DMS 273 (cell line): ENCODE data around the gene MIS18A.

Experiments
- DNase-seq: peaks from one replicate; lab custom pipeline; 2025; ENCODE audit not compliant: unreplicated experiment; lab: John Stamatoyannopoulos, UW

Gene MIS18A

DNA sequence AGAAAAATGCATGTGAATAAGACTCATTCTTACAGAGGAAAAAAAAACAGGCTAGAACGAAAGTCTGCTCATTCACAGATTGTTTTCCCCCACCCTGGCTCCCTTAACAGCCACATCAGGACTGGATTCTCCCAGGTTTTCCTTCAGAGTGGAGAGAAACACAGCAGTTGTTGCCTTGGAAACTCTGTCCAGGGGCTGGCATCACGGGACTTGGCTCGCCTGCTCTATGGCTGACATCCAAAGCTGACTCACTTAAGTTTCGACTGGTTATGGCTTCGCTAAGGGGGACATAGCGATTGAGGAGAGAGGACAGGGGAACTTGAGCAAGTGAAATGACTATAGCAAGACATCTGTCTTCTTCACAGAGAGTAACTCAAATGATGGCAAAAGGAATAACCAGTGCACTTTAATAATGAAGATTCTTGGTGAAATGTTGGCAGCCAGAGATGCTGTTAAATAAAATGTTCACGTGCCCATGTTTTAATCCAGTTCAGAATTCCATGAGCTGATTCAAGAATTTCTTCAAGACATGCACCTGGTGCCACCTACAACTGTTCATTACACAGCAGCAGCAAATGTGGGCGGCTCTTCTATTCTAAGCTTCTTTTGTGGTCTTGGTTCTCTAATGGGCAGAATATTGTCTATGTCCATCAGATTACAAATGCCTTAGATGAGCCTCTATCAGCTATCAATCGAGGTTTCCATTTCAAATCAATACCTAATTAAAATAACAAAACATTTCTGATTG, 21.8 kb downstream of the MIS18A start:
- peak; percentile 97 for DNase-seq

DNA sequence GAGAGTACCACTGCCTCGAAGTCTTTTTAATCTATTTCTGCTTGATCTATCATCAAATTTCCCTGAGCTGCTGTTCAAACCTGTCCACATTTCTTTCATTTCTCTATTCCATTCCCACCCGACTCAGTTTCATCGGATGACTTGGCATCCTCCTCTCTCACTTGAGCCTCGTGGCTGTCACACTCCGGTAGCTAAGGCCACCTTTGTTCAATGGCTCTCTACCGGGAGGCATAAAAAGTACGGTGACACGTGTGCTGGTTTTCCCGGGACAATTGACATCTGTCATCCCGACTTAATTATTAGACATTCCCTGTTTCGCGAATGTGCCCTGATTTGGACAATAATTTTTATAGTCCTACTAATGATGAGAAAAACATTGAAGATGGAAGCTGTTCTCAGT, 22.6 kb downstream of the MIS18A start:
- no peak for DNase-seq

- DNase-seq: no peak
These were observed 25.6 kb downstream of the MIS18A start for GRCh38 chr21:32253215-32253641.

GRCh38 chr21:32252136-32252535, 26.7 kb downstream of the MIS18A start:
- no peak for DNase-seq

- no peak for DNase-seq
These were observed 29.2 kb downstream of the MIS18A start for GRCh38 chr21:32249511-32250280.

DNA sequence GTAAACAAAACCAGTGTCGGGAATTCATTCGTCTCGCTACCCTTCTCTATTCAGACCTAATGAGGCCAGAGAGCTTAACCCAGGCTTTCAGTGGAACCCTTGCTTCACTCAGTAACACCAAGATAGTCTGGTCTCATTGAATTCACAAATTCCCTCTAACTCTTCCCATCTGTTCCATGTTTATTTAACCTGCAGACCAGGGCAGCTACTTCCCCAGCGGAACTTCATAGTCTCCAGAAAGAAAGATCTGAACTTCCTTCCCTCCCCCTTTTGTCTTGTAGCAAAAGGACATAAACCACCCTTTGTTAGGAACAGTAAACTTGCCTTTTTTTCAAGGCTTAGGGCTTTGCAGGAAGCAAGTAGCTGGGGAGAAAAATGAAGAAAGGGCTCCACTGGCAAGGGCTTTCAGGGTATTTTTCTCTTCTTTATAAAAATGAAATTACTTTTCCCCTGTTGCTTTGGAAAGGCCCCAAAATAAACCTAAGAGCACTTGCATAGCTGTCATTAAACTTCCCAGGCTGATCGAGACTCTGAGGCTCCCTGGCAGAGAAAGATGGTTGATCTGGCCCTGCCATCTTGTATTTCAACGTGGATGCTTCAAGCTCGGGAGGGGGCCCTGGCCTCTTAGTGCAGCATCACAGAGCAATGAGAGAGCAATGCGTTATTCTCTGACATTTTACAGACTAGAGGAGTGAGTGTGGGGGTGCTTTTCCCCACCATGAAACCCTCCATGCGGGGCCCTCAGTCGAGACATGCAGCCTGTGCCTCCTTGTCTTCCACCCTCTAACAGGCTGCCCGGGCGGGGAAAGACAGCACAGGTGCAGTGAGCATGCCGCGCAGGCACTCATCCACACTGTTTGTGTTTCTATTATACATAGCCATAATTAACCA, 30.0 kb downstream of the MIS18A start:
- DNase-seq: peak; percentile 75

- no peak for DNase-seq
These were observed 32.2 kb downstream of the MIS18A start for GRCh38 chr21:32246571-32247140.

- no peak for DNase-seq
These were observed 32.9 kb downstream of the MIS18A start for GRCh38 chr21:32245971-32246370.

DNA sequence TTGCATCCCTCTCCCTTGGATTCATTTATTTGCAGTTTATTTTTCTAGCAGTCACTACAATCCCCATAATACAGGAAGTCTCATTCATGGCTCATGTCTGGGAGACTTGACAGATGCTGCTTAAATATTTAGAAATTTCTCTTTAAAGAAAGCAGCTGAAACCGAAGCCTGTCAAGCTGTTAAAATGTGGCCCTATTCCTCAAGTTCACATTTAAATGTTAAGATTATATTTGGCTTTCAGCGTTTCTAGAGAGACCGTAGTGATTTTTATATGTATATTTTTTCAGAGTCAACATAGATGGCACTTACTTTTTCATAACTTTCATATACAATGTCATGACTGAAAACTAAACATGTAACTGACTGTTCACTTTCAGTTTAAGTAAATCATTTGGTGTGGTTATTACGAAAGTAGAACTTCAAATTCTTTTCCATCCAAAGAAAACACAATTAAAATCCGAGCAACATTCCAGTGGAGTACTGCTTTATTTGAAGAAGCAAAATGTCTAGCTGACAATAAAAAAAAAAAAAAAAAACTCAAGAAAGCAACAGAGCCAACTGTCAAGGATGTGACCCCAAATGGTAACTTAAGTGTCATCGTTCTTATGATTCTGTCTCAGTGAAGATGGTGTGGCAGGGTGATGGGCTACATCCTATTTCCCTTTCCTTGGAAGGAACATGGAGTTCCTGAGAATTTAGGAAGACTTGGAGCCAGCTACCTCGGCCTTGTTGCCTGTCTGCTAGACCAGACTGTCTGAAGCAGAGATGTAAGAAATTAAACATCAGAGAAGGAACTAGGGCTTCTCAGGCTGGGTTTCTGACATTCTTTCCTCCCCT, 37.8 kb downstream of the MIS18A start:
- no peak for DNase-seq

DNA sequence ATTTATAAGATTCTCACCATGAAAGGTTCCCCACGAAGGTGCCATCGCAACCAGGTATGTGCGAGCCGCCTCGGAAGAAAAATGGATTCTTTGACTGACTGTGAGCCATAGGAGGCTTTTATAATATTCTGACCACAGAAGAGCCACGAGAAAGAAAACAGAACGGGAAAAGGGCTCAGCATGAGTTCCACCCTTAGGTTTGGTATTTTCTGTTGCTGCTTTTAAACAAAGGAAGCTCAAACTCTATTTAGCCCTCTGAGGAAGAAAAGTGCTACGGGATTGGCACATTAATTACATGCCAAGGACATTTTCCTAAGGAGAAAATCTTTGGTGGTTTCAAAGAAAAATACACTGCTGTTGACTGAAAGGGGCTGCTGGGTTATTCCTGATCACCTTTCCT, 39.3 kb downstream of the MIS18A start:
- DNase-seq: no peak

DNA sequence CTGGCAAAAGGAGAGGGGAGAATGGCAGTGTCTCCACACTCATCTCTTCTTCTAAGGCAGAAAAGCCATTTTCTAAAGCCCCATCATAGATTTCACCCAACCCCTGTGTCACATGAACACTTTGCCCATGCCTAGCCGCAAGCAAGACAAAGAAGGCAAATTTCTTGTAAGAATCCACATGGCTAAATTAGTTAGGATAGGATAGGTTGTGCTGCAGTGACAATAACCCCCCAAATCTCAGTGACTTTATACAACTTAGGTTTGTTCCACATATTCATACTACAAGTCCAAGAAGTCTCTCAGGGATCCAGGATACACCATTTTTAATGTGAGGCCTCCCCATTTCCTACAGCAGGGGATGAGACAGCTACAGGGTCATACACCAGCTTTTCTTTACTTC, 40.8 kb downstream of the MIS18A start:
- no peak for DNase-seq

DNA sequence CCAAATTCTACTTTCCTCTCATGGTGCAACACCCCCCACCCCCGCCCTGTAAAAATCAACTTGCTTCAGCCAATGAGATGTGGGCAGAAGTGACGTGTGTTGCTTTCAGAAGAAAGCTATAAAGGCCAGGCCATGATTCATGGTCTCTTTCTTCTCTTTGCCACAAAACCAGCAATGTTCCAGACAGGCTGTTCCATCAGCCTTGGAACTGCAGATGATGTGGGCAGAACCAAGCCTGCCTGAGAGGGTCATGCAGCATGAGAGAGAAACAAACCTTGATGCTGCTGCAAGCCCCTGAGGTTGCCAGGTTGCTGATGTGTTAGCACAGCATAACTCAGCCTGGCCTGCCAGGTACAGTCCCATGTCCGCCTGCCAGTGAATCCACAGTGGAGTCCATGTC, 41.8 kb downstream of the MIS18A start:
- DNase-seq: no peak

DNA sequence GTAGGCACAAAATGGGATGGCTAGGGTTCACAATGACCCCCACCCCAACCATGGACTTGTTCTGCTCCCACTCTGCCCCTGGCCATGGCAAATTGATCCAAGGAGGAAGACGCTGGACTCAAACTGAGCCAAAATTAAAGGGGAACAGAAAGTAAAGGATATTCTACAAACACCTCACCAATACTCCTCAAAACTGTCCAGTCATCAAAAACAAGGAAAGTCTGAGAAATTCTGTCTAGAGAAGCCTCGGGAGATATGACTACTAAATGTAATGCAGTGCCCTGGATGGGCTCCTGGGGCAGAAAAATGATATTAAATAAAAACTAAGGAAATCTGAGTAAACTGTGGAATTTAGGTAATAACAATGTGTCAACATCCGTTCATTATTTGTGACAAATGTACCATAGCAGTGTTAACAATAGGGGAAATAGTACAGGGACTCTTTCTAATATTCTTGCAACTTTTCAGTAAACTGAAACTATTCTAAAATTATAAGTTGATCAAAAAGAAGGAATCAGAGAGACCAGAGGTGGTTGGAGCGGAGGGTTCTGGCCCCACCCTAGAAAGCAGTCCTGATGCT, 45.0 kb downstream of the MIS18A start:
- no peak for DNase-seq

GRCh38 chr21:32233055-32233546, 45.7 kb downstream of the MIS18A start:
- DNase-seq: no peak

DNA sequence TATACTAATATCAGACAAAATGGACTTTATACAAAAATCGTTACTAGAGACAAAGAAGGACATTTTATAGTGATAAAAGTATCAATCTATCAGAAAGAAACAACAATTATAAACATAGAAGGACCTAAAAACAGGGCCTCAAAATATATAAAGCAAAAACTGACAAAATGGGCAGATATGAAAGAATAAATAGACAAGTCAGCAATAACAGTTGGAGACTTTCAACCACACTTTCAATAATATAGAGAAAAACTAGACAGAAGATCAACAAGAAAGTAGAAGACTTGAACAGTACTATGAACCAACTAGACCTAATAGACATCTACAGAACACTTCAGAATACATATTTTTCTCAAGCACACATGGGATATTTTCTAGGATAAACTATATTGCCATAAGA, 52.4 kb downstream of the MIS18A start:
- DNase-seq: no peak
